Mucosa of stomach (tissue), 1 donor: ENCODE data around the gene RAMACL.

Experiments
- H3K27me3 ChIP-seq: one replicate; pipeline ENCODE4 v1.7.0; 2013; ENCODE audit warnings: mild to moderate bottlenecking, low read length; ENCODE audit not compliant: control insufficient read depth, insufficient read depth
- H3K36me3 ChIP-seq: one replicate; pipeline ENCODE4 v1.7.0; 2013; ENCODE audit warnings: low read length; ENCODE audit not compliant: control insufficient read depth, insufficient read depth
- H3K4me1 ChIP-seq: one replicate; pipeline ENCODE4 v1.7.0; 2013; ENCODE audit warnings: mild to moderate bottlenecking, low read length; ENCODE audit not compliant: control insufficient read depth, insufficient read depth
- H3K4me3 ChIP-seq: one replicate; pipeline ENCODE4 v1.7.0; 2013; ENCODE audit warnings: low read length
- H3K9ac ChIP-seq: one replicate; pipeline ENCODE4 v1.7.0; 2013; ENCODE audit warnings: mild to moderate bottlenecking, low read length, moderate library complexity
- H3K9me3 ChIP-seq: one replicate; pipeline ENCODE4 v1.7.0; 2013; ENCODE audit warnings: mild to moderate bottlenecking, low read length, moderate library complexity; ENCODE audit not compliant: control insufficient read depth
- donor health status: Pancreatic carcinoma.

Gene RAMACL

GRCh38 chr6:166553563-166554271 lies 32.8 kb downstream of the RAMACL start:
- H3K4me3 ChIP-seq = no peak overlapping the region
- H3K9me3 ChIP-seq = no peaks in the 10 kb centered on the region
- H3K27me3 ChIP-seq = no peaks in the 10 kb centered on the region
- peaks cover 11% of the 10 kb centered on the region for H3K4me1 ChIP-seq
- no peak overlapping the region for H3K9ac ChIP-seq
- H3K36me3 ChIP-seq = no peaks in the 10 kb centered on the region

- Histone ChIP-seq H3K4me1 (peaks cover 11% of the 10 kb centered on the region), H3K4me3 (no peak overlapping the region), H3K27me3 (no peaks in the 10 kb centered on the region), H3K36me3 (no peaks in the 10 kb centered on the region), H3K9me3 (no peaks in the 10 kb centered on the region), H3K9ac (no peak overlapping the region)
These were observed 33.9 kb downstream of the RAMACL start for GRCh38 chr6:166552600-166552999.

- no peaks in the 10 kb centered on the region for H3K36me3 ChIP-seq
- H3K4me3 ChIP-seq = no peak overlapping the region
- no peaks in the 10 kb centered on the region for H3K9me3 ChIP-seq
- no peak overlapping the region for H3K9ac ChIP-seq
- peaks cover 10% of the 10 kb centered on the region for H3K4me1 ChIP-seq
- no peaks in the 10 kb centered on the region for H3K27me3 ChIP-seq
These were observed 34.6 kb downstream of the RAMACL start for GRCh38 chr6:166551754-166552495.

- H3K4me3 ChIP-seq = no peak overlapping the region
- H3K27me3 ChIP-seq = no peaks in the 10 kb centered on the region
- H3K36me3 ChIP-seq = no peaks in the 10 kb centered on the region
- H3K4me1 ChIP-seq = peaks cover 14% of the 10 kb centered on the region
- H3K9ac ChIP-seq = no peak overlapping the region
- H3K9me3 ChIP-seq = no peaks in the 10 kb centered on the region
These were observed 39.8 kb downstream of the RAMACL start for GRCh38 chr6:166546653-166547052.

- no peak overlapping the region for H3K9ac ChIP-seq
- H3K4me1 ChIP-seq = peaks cover 19% of the 10 kb centered on the region
- no peak overlapping the region for H3K4me3 ChIP-seq
- H3K36me3 ChIP-seq = no peaks in the 10 kb centered on the region
- H3K9me3 ChIP-seq = no peaks in the 10 kb centered on the region
- H3K27me3 ChIP-seq = no peaks in the 10 kb centered on the region
These were observed 41.1 kb downstream of the RAMACL start for GRCh38 chr6:166545156-166546034.

GRCh38 chr6:166544296-166544605 lies 42.2 kb downstream of the RAMACL start:
- peaks cover 19% of the 10 kb centered on the region for H3K4me1 ChIP-seq
- no peaks in the 10 kb centered on the region for H3K9me3 ChIP-seq
- no peaks in the 10 kb centered on the region for H3K27me3 ChIP-seq

GRCh38 chr6:166543603-166544295 lies 42.7 kb downstream of the RAMACL start:
- Histone ChIP-seq H3K4me1 (peaks cover 19% of the 10 kb centered on the region), H3K4me3 (no peak overlapping the region), H3K9ac (no peak overlapping the region), H3K9me3 (no peaks in the 10 kb centered on the region), H3K27me3 (no peaks in the 10 kb centered on the region), H3K36me3 (no peaks in the 10 kb centered on the region)

More at GRCh38 chr6:166544296-166544605, 42.2 kb downstream of the RAMACL start:
- Histone ChIP-seq H3K36me3 (no peaks in the 10 kb centered on the region), H3K4me3 (no peak overlapping the region), H3K9ac (no peak overlapping the region)

GRCh38 chr6:166542580-166542912 lies 43.9 kb downstream of the RAMACL start:
- Histone ChIP-seq H3K27me3 (no peaks in the 10 kb centered on the region), H3K4me1 (peaks cover 19% of the 10 kb centered on the region), H3K4me3 (no peak overlapping the region), H3K9ac (no peak overlapping the region), H3K9me3 (no peaks in the 10 kb centered on the region), H3K36me3 (no peaks in the 10 kb centered on the region)

GRCh38 chr6:166541876-166542579 lies 44.5 kb downstream of the RAMACL start:
- Histone ChIP-seq H3K9me3 (no peaks in the 10 kb centered on the region), H3K4me1 (peaks cover 19% of the 10 kb centered on the region), H3K27me3 (no peaks in the 10 kb centered on the region), H3K36me3 (no peaks in the 10 kb centered on the region), H3K9ac (peak overlapping the region; percentile 42), H3K4me3 (no peak overlapping the region)

GRCh38 chr6:166541366-166541765 lies 45.1 kb downstream of the RAMACL start:
- Histone ChIP-seq H3K4me1 (peaks cover 19% of the 10 kb centered on the region), H3K4me3 (no peak overlapping the region), H3K9ac (no peak overlapping the region), H3K27me3 (no peaks in the 10 kb centered on the region), H3K36me3 (no peaks in the 10 kb centered on the region), H3K9me3 (no peaks in the 10 kb centered on the region)

GRCh38 chr6:166540631-166541331 lies 45.7 kb downstream of the RAMACL start:
- Histone ChIP-seq H3K27me3 (no peaks in the 10 kb centered on the region), H3K9ac (no peak overlapping the region), H3K9me3 (no peaks in the 10 kb centered on the region), H3K4me1 (peaks cover 19% of the 10 kb centered on the region), H3K4me3 (no peak overlapping the region), H3K36me3 (no peaks in the 10 kb centered on the region)
